GM21529 (cell line): ENCODE measurements around the gene GALC.

Experiments used
- ATAC-seq: cut with Tn5 transposase; IDR thresholded peaks from one replicate; pipeline ENCODE4 v1.9.1; 2021; ENCODE audit not compliant: unreplicated experiment

Gene GALC

GRCh38 chr14:87960013-87960787, 32.8 kb downstream of the GALC start:
- ATAC-seq, result no peak

- ATAC-seq, result no peak
These were observed 37.5 kb downstream of the GALC start for GRCh38 chr14:87955501-87955900.

- peak; percentile 84 for ATAC-seq
These were observed 40.5 kb downstream of the GALC start for GRCh38 chr14:87952307-87953094.

GRCh38 chr14:87944987-87945604, 47.9 kb downstream of the GALC start:
- no peak for ATAC-seq

GRCh38 chr14:87940894-87941293, 52.1 kb downstream of the GALC start:
- peak; percentile 32 for ATAC-seq

GRCh38 chr14:87940382-87940781, 52.6 kb downstream of the GALC start:
- ATAC-seq, result peak; percentile 97

GRCh38 chr14:87935886-87936285, 57.1 kb downstream of the GALC start:
- no peak for ATAC-seq

GRCh38 chr14:87935081-87935828, 57.7 kb downstream of the GALC start:
- ATAC-seq, result no peak

GRCh38 chr14:87934185-87934584, 58.8 kb downstream of the GALC start:
- ATAC-seq, result no peak

- ATAC-seq, result no peak
These were observed 76.1 kb downstream of the GALC start for GRCh38 chr14:87916886-87917275.

GRCh38 chr14:87916103-87916885, 76.7 kb downstream of the GALC start:
- ATAC-seq, result no peak

GRCh38 chr14:87908550-87908949, 84.4 kb downstream of the GALC start:
- ATAC-seq, result no peak

GRCh38 chr14:87901652-87902051, 91.3 kb downstream of the GALC start:
- no peak for ATAC-seq

GRCh38 chr14:87901236-87901635, 91.7 kb downstream of the GALC start:
- ATAC-seq, result no peak

- no peak for ATAC-seq
These were observed 93.8 kb downstream of the GALC start for GRCh38 chr14:87899228-87899627.

GRCh38 chr14:87898301-87898700, 94.7 kb downstream of the GALC start:
- ATAC-seq, result no peak

- ATAC-seq, result peak; percentile 63
These were observed 96.3 kb downstream of the GALC start for GRCh38 chr14:87896393-87897380.

- no peak for ATAC-seq
These were observed 98.1 kb downstream of the GALC start for GRCh38 chr14:87894920-87895319.

GRCh38 chr14:87892763-87893162, 100.2 kb downstream of the GALC start:
- no peak for ATAC-seq
